GM23338 (cell line): ENCODE results near the gene BFSP2.

Experiments
- CTCF ChIP-seq, 2 experiments: fragments of 200-600 bp in 1 of 2; sonication (generic) in 1 of 2; conservative IDR thresholded peaks; 2 replicates each; pipeline versions ENCODE4 v1.5.1 to v1.6.1; 2016 to 2017; ENCODE audit warnings: antibody characterized with exemption in 2 of 2, low read depth in 2 of 2, mild to moderate bottlenecking in 2 of 2, moderate library complexity in 1 of 2
- EZH2 ChIP-seq: fragments of 200-600 bp; sonication (generic); IDR thresholded peaks from one replicate; pipeline ENCODE4 v1.8.0; 2017; ENCODE audit warnings: antibody characterized with exemption, mild to moderate bottlenecking, low read depth; ENCODE audit not compliant: unreplicated experiment
- EZH2phosphoT487 ChIP-seq: fragments of 200-600 bp; sonication (generic); IDR thresholded peaks from one replicate; pipeline ENCODE4 v1.8.1; 2018; ENCODE audit warnings: antibody characterized with exemption; ENCODE audit not compliant: unreplicated experiment
- JUNB ChIP-seq: IDR thresholded peaks from one replicate; pipeline ENCODE4 v1.6.1; 2016; ENCODE audit warnings: antibody characterized with exemption; ENCODE audit not compliant: unreplicated experiment
- POLR2AphosphoS5 ChIP-seq: IDR thresholded peaks from 2 replicates; pipeline ENCODE4 v1.6.1; 2016; ENCODE audit warnings: antibody characterized with exemption, low read depth
- REST ChIP-seq: IDR thresholded peaks from one replicate; pipeline ENCODE4 v1.6.1; 2018; ENCODE audit warnings: antibody characterized with exemption; ENCODE audit not compliant: unreplicated experiment

- TF ChIP-seq EZH2phosphoT487 (no peak), CTCF (conservative IDR thresholded peaks at IDR 0.05; ENCODE audit: low read depth in 2 of 2) (no peak), REST (no peak), EZH2 (no peak), POLR2AphosphoS5 (no peak), JUNB (no peak)
Observed at GRCh38 chr3:133505813-133506212, 106.0 kb downstream of the BFSP2 start.
